Measurements from ENCODE around the gene TBCEL.
A peak's percentile ranks its signal among the peaks of the same experiment; 100 is the strongest.
"Not testable (repeated sequence)": the region's sequence is repeated elsewhere in the genome, so short reads cannot be mapped to it uniquely, and the experiment has no call there.

Gene TBCEL

GRCh38 chr11:121021718-121022117 lies 2.2 kb upstream of the TBCEL start:
- DNase-seq; intact Hi-C loops (cut with DNase I): not testable (repeated sequence)

GRCh38 chr11:121024989-121025388 lies 1.1 kb downstream of the TBCEL start:
- peak in 1 of 42 donors; percentile 12 for DNase-seq
- intact Hi-C loops (cut with DNase I) = no loop called here

- DNase-seq = no peak
Observed at GRCh38 chr11:121029153-121029552, 5.3 kb downstream of the TBCEL start.

GRCh38 chr11:121029813-121030445 lies 6.0 kb downstream of the TBCEL start:
- intact Hi-C loops (cut with DNase I) = no loop called here

More at GRCh38 chr11:121029153-121029552, 5.3 kb downstream of the TBCEL start:
- intact Hi-C loops (cut with DNase I) = no loop called here

GRCh38 chr11:121031167-121031566 lies 7.3 kb downstream of the TBCEL start:
- DNase-seq = no peak
- intact Hi-C loops (cut with DNase I) = no loop called here

More at GRCh38 chr11:121029813-121030445, 6.0 kb downstream of the TBCEL start:
- DNase-seq = no peak

- intact Hi-C loops (cut with DNase I); DNase-seq: not testable (repeated sequence)
Observed at GRCh38 chr11:121031648-121032047, 7.7 kb downstream of the TBCEL start.

GRCh38 chr11:121032546-121032945 lies 8.6 kb downstream of the TBCEL start:
- intact Hi-C loops (cut with DNase I) = no loop called here
- DNase-seq = no peak

- intact Hi-C loops (cut with DNase I) = no loop called here
- no peak for DNase-seq
Observed at GRCh38 chr11:121033635-121034034, 9.7 kb downstream of the TBCEL start.

GRCh38 chr11:121035169-121035755 lies 11.4 kb downstream of the TBCEL start:
- DNase-seq = no peak
- intact Hi-C loops (cut with DNase I) = no loop called here

- intact Hi-C loops (cut with DNase I) = no loop called here
- no peak for DNase-seq
Observed at GRCh38 chr11:121035780-121036179, 11.9 kb downstream of the TBCEL start.

- intact Hi-C loops (cut with DNase I) = no loop called here
- DNase-seq = no peak
Observed at GRCh38 chr11:121037016-121037415, 13.1 kb downstream of the TBCEL start.

- intact Hi-C loops (cut with DNase I) = no loop called here
- no peak for DNase-seq
Observed at GRCh38 chr11:121038648-121039409, 14.9 kb downstream of the TBCEL start.

- intact Hi-C loops (cut with DNase I) = no loop called here
- no peak for DNase-seq
Observed at GRCh38 chr11:121039971-121040613, 16.2 kb downstream of the TBCEL start.

GRCh38 chr11:121040614-121041002 lies 16.7 kb downstream of the TBCEL start:
- no peak for DNase-seq
- intact Hi-C loops (cut with DNase I) = no loop called here

GRCh38 chr11:121041072-121041471 lies 17.2 kb downstream of the TBCEL start:
- no peak for DNase-seq
- intact Hi-C loops (cut with DNase I) = no loop called here

- no peak for DNase-seq
- intact Hi-C loops (cut with DNase I) = no loop called here
Observed at GRCh38 chr11:121042296-121042695, 18.4 kb downstream of the TBCEL start.

GRCh38 chr11:121047926-121048325 lies 24.0 kb downstream of the TBCEL start:
- intact Hi-C loops (cut with DNase I) = no loop called here
- DNase-seq = no peak

GRCh38 chr11:121048464-121049233 lies 24.7 kb downstream of the TBCEL start:
- intact Hi-C loops (cut with DNase I) = no loop called here
- DNase-seq = no peak

GRCh38 chr11:121053244-121053643 lies 29.3 kb downstream of the TBCEL start:
- intact Hi-C loops (cut with DNase I) = no loop called here
- no peak for DNase-seq

Measured in head of caudate nucleus (tissue), 42 donors.